A549 (cell line): ENCODE results near the gene BOD1L1.

ENCODE experiments used
- EP300 ChIP-seq, 2 experiments: fragments of >200 bp; sonication (Bioruptor Twin); formaldehyde crosslinking; IDR thresholded peaks; 2 replicates in 1 of 2; 3 replicates in 1 of 2; pipeline ENCODE4 v1.6.1; 2016 to 2017
- KDM1A ChIP-seq: fragments of 200-600 bp; sonication (generic); IDR thresholded peaks from 2 replicates; pipeline ENCODE4 v1.6.1; 2016; ENCODE audit warnings: low read depth, mild to moderate bottlenecking
- MAZ ChIP-seq: fragments of 150-350 bp; IDR thresholded peaks from 2 replicates; pipeline ENCODE4 v1.6.1; 2014; ENCODE audit warnings: antibody characterized with exemption, low read depth, low read length, borderline replicate concordance
- SREBF2 ChIP-seq: fragments of 450-650 bp; IDR thresholded peaks from 2 replicates; pipeline ENCODE4 v1.6.1; 2014; ENCODE audit warnings: mild to moderate bottlenecking, moderate library complexity
- TF ChIP-seq, protein P1 (sequence below): fragments of >200 bp; sonication (Bioruptor Twin); formaldehyde crosslinking; IDR thresholded peaks from 3 replicates; pipeline ENCODE4 v1.5.1; 2016
- TF ChIP-seq, protein P2 (sequence below): fragments of 250-450 bp; sonication (Bioruptor Pico); IDR thresholded peaks from 2 replicates; pipeline ENCODE4 v1.5.0; 2020; ENCODE audit warnings: low read depth, mild to moderate bottlenecking, moderate library complexity

- TF ChIP-seq SREBF2 (no peak), KDM1A (no peak), MAZ (no peak), EP300 (IDR thresholded peaks at IDR 0.05) (no peak)
- TF ChIP-seq, protein P1, sequence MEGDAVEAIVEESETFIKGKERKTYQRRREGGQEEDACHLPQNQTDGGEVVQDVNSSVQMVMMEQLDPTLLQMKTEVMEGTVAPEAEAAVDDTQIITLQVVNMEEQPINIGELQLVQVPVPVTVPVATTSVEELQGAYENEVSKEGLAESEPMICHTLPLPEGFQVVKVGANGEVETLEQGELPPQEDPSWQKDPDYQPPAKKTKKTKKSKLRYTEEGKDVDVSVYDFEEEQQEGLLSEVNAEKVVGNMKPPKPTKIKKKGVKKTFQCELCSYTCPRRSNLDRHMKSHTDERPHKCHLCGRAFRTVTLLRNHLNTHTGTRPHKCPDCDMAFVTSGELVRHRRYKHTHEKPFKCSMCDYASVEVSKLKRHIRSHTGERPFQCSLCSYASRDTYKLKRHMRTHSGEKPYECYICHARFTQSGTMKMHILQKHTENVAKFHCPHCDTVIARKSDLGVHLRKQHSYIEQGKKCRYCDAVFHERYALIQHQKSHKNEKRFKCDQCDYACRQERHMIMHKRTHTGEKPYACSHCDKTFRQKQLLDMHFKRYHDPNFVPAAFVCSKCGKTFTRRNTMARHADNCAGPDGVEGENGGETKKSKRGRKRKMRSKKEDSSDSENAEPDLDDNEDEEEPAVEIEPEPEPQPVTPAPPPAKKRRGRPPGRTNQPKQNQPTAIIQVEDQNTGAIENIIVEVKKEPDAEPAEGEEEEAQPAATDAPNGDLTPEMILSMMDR = no peak
- TF ChIP-seq, protein P2, sequence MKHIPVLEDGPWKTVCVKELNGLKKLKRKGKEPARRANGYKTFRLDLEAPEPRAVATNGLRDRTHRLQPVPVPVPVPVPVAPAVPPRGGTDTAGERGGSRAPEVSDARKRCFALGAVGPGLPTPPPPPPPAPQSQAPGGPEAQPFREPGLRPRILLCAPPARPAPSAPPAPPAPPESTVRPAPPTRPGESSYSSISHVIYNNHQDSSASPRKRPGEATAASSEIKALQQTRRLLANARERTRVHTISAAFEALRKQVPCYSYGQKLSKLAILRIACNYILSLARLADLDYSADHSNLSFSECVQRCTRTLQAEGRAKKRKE (CRISPR knock-in tag) = no peak
Observed at GRCh38 chr4:13626492-13627177, 890 bp downstream of the BOD1L1 start.
